HUES64 (cell line): ENCODE data around the gene TTL.

Source experiments
- H3K27ac ChIP-seq: 2 replicates; pipeline ENCODE4 v1.7.0; 2013; ENCODE audit warnings: low read depth, low read length, inconsistent platforms
- H3K27me3 ChIP-seq: 2 replicates; pipeline ENCODE4 v1.6.1; 2013; ENCODE audit warnings: mild to moderate bottlenecking, low read length; ENCODE audit not compliant: insufficient read depth
- H3K36me3 ChIP-seq: 2 replicates; pipeline ENCODE4 v1.6.1; 2013; ENCODE audit warnings: mild to moderate bottlenecking, low read length; ENCODE audit not compliant: insufficient read depth
- H3K4me1 ChIP-seq: 2 replicates; pipeline ENCODE4 v1.6.1; 2013; ENCODE audit warnings: mild to moderate bottlenecking, low read length, moderate library complexity; ENCODE audit not compliant: insufficient read depth
- H3K4me3 ChIP-seq: 2 replicates; pipeline ENCODE4 v1.5.1; 2013; ENCODE audit warnings: mild to moderate bottlenecking, low read length, moderate library complexity
- H3K9ac ChIP-seq: 2 replicates; pipeline ENCODE4 v1.6.1; 2013; ENCODE audit warnings: mild to moderate bottlenecking, low read depth, low read length
- H3K9me3 ChIP-seq: 2 replicates; pipeline ENCODE4 v1.6.1; 2013; ENCODE audit warnings: low read depth, low read length; ENCODE audit not compliant: insufficient read depth
- WGBS: fragments of 150-250, 120-280 bp; methylation state at CpG from one replicate; pipeline ENCODE4 v1.1.7; 2013; ENCODE audit warnings: missing lambda C conversion rate; 5-methylcytosine and 5-hydroxymethylcytosine counted together

The TTL gene

DNA sequence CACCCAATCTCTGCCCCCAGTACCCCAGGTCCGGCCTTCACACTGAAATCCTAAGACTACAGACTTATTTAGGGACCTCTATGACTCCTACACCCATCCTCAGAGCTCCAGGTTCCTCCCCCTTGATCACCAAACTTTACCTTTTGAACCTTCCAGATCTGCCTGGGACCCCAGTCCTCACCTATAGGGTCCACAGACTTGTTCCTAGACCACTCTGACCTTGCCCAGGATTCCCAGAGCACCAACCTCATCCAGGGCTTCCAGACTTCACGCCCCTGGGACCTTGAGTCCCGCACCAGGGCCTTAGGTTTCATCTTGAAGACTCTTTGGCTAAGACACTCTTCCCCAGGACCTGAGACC, 102.9 kb downstream of the TTL start:
- Histone ChIP-seq H3K4me3 (peak overlapping the region; percentile 75), H3K4me1 (peaks cover 7% of the 10 kb centered on the region), H3K27me3 (no peaks in the 10 kb centered on the region), H3K9ac (peak overlapping the region; percentile 75), H3K36me3 (peaks cover 30% of the 10 kb centered on the region), H3K27ac (peak overlapping the region; percentile 89), H3K9me3 (no peaks in the 10 kb centered on the region)
- 49% methylated on average over 3 of the region's 3 CpGs for WGBS

DNA sequence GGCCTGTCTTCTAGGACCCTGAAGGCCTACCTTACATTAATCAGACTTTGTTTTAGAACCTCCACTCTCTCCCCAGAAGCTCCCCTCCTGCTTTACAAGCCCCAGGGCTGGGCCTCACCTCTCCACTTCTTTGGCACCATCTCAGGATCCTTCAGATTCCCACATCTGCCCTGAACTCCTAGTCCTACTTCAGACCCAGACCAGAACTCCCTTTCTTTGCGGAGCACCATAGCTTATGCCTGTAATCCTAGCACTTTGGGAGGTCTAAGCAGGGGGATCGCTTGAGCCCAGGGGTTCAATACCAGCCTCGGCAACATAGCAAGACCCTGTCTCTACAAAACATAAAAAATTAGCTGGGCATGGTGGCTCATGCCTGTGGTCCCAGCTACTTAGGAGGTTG, 103.4 kb downstream of the TTL start:
- H3K9ac ChIP-seq = peak overlapping the region; percentile 75
- 93% methylated on average over 3 of the region's 3 CpGs for whole genome bisulfite sequencing
- peaks cover 30% of the 10 kb centered on the region for H3K36me3 ChIP-seq

DNA sequence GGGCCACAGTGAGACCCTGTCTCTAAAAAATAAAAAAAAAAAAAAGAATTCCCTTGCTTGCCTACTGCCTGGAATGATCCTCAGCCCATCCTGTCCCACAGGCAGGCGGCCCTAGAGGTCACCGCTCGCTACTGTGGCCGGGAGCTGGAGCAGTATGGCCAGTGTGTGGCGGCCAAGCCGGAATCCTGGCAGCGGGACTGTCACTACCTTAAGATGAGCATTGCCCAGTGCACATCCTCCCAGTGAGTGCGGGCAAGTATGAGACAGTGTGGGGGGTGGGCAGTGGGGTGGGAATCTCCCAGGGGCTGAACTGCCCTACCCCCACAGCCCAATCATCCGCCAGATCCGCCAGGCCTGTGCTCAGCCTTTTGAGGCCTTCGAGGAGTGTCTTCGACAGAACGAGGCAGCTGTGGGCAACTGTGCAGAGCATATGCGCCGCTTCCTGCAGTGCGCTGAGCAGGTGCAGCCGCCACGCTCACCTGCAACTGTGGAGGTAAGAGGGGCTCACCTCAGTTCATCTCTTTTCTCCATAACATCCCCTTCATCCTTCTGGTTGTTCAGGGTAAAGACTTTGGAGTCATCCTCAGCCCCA, 104.0 kb downstream of the TTL start:
- H3K9me3 ChIP-seq = no peaks in the 10 kb centered on the region
- peaks cover 7% of the 10 kb centered on the region for H3K4me1 ChIP-seq
- WGBS = 97% methylated on average over 18 of the region's 18 CpGs
- H3K27ac ChIP-seq = no peak overlapping the region
- H3K36me3 ChIP-seq = peaks cover 30% of the 10 kb centered on the region
- no peak overlapping the region for H3K9ac ChIP-seq
- no peaks in the 10 kb centered on the region for H3K27me3 ChIP-seq
- no peak overlapping the region for H3K4me3 ChIP-seq

More for the DNA sequence above, 103.4 kb downstream of the TTL start:
- Histone ChIP-seq H3K27me3 (no peaks in the 10 kb centered on the region), H3K27ac (peak overlapping the region; percentile 89), H3K9me3 (no peaks in the 10 kb centered on the region), H3K4me1 (peaks cover 7% of the 10 kb centered on the region), H3K4me3 (peak overlapping the region; percentile 75)

DNA sequence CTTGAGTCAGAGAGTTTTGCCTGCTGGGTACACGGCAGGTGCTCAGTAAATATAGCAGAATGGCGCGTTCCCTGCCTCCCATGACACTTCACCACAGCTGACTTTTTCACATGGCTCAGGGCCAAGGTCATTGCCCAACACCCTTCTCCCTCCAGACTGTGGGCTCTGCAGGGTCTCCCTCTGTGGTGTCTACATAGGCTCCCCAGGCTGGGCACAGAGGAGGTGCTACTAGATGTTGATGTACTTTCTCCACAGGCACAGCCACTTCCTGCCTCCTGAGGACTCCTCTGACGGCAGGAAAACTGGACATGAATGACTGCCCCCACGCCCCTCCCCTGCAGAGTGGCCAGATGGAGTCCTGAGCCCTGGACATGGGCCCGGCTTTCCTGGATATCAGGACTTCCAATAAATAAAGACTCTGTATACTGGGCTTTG, 106.7 kb downstream of the TTL start:
- H3K27me3 ChIP-seq = no peaks in the 10 kb centered on the region
- peaks cover under 1% of the 10 kb centered on the region; the same call in 1 of the 2 replicates for H3K4me1 ChIP-seq
- H3K9ac ChIP-seq = no peak overlapping the region
- H3K27ac ChIP-seq = no peak overlapping the region
- WGBS = 72% methylated on average over 6 of the region's 6 CpGs
- peaks cover 30% of the 10 kb centered on the region for H3K36me3 ChIP-seq
- no peaks in the 10 kb centered on the region for H3K9me3 ChIP-seq
- no peak overlapping the region for H3K4me3 ChIP-seq
